ENCODE results near the gene TSPAN16. TPM values are rescaled to one million over a fixed set of nuclear protein-coding genes. Genes with fewer than 3 reads are reported as not detected.
A peak's percentile ranks its signal among the peaks of the same experiment; 100 is the strongest.

TSPAN16 gene
- total and polyA plus RNA-seq, 2 of the 13 experiments (the other 11 are each of a cell fraction or from before 2014, with no cell fraction given): not detected

DNA sequence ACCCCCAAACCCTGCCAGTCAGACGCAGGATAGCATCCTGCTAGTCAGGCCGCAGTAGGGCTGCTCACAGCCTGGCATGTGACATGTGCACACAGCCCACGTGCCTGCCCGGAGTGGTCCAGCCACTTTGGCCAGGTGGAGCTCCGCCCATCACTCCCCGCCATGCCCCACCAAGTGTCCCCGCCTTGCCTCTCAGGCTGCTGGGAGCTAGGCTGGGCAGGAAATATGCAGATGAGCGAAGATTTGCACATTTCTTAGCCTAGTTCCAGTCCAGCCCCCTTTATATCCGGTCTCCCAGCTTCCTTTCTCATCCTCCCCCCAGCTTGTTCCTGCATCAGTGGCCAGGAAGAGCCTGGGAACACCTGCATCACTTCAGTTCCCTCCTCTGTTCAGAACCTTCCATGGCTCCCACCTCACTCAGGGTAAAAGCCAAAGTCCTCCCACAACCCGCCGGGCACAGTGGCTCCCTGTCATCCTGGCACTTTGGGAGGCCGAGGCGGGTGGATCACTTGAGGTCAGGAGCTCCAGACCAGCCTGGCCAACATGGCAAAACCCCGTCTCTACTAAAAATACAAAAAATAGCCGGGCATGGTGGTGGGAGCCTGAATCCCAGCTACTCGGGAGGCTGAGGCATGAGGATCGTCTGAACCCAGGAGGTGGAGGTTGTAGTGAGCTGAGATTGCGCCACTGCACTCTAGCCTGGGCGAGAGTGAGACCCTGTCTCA, 31.3 kb upstream of the TSPAN16 start (continued):
- TF ChIP-seq ZBTB38 (CRISPR knock-in tag; IDR thresholded peaks at IDR 0.05) (peak; percentile 61; the same call in 1 of the 2 replicates), SALL1 (CRISPR knock-in tag; IDR thresholded peaks at IDR 0.05) (peak; percentile 73), KDM5B (CRISPR knock-in tag; IDR thresholded peaks at IDR 0.05; ENCODE audit: borderline replicate concordance) (peak; percentile 56; the same call in 1 of the 2 replicates), NFKB2 (CRISPR knock-in tag; IDR thresholded peaks at IDR 0.05; ENCODE audit: borderline replicate concordance) (peak; percentile 46; the same call in 1 of the 2 replicates), ZNF30 (CRISPR knock-in tag; IDR thresholded peaks at IDR 0.05) (no peak), ZFX (CRISPR knock-in tag; IDR thresholded peaks at IDR 0.05; ENCODE audit: low read depth) (peak; percentile 43; the same call in 1 of the 2 replicates), LCORL (IDR thresholded peaks at IDR 0.05) (no peak), LCORL (CRISPR knock-in tag; IDR thresholded peaks at IDR 0.05) (peak; percentile 54), RXRA (CRISPR knock-in tag; IDR thresholded peaks at IDR 0.05) (0 out of 2 replicates have a peak, but pooled peaks have one; percentile 6), CHD4 (IDR thresholded peaks at IDR 0.05; ENCODE audit: borderline replicate concordance, low read length) (no peak), ELF3 (CRISPR knock-in tag; IDR thresholded peaks at IDR 0.05) (0 out of 2 replicates have a peak, but pooled peaks have one; percentile 17), MYC (CRISPR knock-in tag; IDR thresholded peaks at IDR 0.05; ENCODE audit: borderline replicate concordance) (peak; percentile 58; the same call in 1 of the 2 replicates), ZBTB20 (CRISPR knock-in tag; IDR thresholded peaks at IDR 0.05; ENCODE audit: borderline replicate concordance, low read depth) (peak; percentile 77; the same call in 1 of the 2 replicates), THAP11 (CRISPR knock-in tag; IDR thresholded peaks at IDR 0.05) (0 out of 2 replicates have a peak, but pooled peaks have one; percentile 33), ZMAT3 (CRISPR knock-in tag; conservative IDR thresholded peaks at IDR 0.05) (0 out of 2 replicates have a peak, but pooled peaks have one; percentile 71)
- TF ChIP-seq, protein P1, sequence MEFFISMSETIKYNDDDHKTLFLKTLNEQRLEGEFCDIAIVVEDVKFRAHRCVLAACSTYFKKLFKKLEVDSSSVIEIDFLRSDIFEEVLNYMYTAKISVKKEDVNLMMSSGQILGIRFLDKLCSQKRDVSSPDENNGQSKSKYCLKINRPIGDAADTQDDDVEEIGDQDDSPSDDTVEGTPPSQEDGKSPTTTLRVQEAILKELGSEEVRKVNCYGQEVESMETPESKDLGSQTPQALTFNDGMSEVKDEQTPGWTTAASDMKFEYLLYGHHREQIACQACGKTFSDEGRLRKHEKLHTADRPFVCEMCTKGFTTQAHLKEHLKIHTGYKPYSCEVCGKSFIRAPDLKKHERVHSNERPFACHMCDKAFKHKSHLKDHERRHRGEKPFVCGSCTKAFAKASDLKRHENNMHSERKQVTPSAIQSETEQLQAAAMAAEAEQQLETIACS (CRISPR knock-in tag; IDR thresholded peaks at IDR 0.05): no peak
- TF ChIP-seq, protein P2, sequence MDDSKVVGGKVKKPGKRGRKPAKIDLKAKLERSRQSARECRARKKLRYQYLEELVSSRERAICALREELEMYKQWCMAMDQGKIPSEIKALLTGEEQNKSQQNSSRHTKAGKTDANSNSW (CRISPR knock-in tag; IDR thresholded peaks at IDR 0.05; ENCODE audit: borderline replicate concordance): no peak
- TF ChIP-seq, protein P3, sequence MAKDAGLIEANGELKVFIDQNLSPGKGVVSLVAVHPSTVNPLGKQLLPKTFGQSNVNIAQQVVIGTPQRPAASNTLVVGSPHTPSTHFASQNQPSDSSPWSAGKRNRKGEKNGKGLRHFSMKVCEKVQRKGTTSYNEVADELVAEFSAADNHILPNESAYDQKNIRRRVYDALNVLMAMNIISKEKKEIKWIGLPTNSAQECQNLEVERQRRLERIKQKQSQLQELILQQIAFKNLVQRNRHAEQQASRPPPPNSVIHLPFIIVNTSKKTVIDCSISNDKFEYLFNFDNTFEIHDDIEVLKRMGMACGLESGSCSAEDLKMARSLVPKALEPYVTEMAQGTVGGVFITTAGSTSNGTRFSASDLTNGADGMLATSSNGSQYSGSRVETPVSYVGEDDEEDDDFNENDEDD (CRISPR knock-in tag; IDR thresholded peaks at IDR 0.05; ENCODE audit: borderline replicate concordance): peak; percentile 74; the same call in 1 of the 2 replicates
- TF ChIP-seq, protein P4, sequence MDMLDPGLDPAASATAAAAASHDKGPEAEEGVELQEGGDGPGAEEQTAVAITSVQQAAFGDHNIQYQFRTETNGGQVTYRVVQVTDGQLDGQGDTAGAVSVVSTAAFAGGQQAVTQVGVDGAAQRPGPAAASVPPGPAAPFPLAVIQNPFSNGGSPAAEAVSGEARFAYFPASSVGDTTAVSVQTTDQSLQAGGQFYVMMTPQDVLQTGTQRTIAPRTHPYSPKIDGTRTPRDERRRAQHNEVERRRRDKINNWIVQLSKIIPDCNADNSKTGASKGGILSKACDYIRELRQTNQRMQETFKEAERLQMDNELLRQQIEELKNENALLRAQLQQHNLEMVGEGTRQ (IDR thresholded peaks at IDR 0.05; ENCODE audit: low read depth, low read length): peak; percentile 45
- TF ChIP-seq, protein P4 (CRISPR knock-in tag; IDR thresholded peaks at IDR 0.05; ENCODE audit: borderline replicate concordance): peak; percentile 34; the same call in 1 of the 2 replicates
- TF ChIP-seq, protein P5, sequence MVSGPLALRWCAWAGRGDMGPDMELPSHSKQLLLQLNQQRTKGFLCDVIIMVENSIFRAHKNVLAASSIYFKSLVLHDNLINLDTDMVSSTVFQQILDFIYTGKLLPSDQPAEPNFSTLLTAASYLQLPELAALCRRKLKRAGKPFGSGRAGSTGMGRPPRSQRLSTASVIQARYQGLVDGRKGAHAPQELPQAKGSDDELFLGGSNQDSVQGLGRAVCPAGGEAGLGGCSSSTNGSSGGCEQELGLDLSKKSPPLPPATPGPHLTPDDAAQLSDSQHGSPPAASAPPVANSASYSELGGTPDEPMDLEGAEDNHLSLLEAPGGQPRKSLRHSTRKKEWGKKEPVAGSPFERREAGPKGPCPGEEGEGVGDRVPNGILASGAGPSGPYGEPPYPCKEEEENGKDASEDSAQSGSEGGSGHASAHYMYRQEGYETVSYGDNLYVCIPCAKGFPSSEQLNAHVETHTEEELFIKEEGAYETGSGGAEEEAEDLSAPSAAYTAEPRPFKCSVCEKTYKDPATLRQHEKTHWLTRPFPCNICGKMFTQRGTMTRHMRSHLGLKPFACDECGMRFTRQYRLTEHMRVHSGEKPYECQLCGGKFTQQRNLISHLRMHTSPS (CRISPR knock-in tag; IDR thresholded peaks at IDR 0.05; ENCODE audit: low read depth): peak; percentile 64; the same call in 1 of the 2 replicates
